HG02588 (cell line): ENCODE data around the gene SIRT6.
"Not testable (repeated sequence)": the region's sequence is repeated elsewhere in the genome, so short reads cannot be mapped to it uniquely, and the experiment has no call there.

Source experiments
- ATAC-seq: cut with Tn5 transposase; IDR thresholded peaks from one replicate; pipeline ENCODE4 v1.9.1; 2021; ENCODE audit warnings: mild to moderate bottlenecking, moderate library complexity; ENCODE audit not compliant: unreplicated experiment

Gene SIRT6

DNA sequence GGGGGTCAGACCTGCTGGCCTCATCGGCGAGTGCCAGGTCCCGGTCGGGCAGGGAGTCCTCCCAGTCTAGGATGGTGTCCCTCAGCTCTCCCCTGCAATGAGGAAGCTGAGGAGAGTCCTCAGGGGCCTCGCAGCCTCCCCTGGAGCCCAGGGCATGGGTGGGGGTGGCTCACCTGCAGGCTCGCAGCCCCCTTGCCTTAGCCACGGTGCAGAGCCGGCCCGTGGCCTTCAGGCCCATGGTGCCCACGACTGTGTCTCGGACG lies 6.8 kb downstream of the SIRT6 start:
- ATAC-seq = no peak

DNA sequence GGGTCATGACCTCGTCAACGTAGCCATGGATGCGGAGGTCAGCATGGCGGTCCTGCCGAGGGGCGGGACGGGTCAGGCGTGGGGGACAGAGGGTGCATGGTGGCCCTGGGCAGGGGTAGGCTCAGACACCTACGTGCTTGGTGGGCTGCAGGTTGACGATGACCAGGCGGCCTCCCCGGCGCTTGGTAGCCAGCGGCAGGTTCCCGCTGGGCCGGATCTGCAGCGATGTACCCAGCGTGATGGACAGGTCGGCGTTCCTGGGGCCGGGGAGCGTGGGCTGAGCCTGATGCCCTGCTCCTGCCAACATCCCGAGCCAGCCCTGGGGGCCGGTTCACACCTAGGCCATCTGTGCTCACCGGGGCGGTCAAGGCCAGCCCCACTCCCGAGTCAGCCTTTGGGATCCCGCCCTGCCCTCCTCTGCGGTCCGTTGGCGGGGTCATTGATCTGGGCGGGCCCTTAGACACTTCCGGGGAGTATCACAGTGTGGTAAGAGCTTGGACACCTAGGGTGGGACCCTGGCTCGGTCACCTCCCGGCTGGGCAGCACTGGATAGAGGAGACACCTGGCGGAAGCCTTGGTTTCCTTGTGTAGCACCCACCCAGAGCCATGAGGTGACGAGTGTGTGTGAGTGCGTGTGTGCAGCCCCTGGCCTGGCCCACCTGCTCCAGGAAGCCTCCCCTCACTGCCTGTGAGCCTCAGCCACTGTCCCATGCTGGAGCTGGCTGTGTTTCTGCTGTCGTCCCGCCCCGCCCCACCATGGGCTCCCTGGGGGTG lies 7.3 kb downstream of the SIRT6 start:
- ATAC-seq = no peak

DNA sequence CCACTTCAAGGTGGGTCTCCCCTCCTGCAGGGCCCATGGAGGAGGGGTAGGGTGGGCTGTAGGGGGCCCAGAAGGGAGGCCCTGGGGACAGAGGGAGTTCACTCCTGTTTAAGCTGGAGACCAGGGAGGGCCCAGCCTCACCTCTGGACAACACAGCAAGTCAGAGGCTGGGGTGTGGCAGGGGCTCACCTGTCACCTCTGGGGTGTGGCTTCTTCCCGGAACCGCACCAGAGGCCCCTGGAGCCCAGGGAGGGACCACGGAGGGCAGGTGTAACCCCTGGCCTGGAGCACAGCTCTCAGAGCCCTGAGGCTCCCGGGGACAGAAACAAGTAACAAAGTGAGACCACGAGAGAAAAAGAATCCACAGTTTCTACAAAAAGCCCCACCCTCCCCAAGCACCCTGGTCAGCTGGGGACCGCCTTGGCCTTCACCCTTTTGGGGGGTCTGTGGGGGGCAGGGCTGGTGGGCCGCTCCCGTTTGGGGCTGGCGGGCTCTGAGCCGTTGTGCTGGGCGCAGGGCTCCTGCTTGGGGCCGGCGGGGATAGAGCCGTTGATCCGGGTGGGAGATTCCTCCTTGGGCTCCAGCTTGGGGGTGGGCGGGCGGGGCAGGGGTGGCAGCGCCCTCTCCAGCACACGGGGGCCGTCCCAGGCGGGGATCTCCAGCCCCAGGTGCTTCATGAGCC lies 8.0 kb downstream of the SIRT6 start:
- no peak for ATAC-seq

DNA sequence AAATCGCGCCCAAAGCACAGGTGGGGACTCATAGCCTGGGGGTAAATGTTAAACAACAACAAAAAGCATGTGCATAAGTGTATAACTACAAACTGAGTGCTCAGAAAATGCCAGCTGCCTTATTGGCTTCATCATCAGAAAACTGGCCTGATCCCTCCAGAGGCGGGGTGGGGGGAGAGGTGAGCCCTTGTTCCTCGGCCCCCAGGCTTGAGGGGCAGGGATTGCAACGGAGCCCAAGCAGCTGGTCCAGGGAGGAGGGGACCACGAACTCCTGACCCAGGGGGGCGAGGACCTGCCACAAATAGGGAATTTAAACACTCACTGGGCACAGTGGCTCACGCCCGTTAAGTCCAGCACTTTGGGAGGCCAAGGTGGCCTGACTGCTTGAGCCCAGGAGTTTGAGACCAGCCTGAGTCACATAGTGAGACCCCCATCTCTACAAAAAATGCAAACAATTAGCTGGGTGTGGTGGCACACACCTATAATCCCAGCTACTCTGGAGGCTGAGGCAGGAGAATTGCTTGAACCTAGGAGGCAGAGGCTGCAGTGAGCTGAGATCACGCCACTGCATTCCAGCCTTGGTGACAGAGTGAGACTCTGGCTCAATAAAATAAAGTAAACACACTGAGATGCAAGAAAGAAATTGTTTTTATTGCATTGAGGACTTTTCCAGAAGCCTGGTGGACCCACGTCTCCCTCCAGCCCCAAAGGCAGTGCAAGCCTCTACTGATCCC lies 8.7 kb downstream of the SIRT6 start:
- ATAC-seq = no peak

DNA sequence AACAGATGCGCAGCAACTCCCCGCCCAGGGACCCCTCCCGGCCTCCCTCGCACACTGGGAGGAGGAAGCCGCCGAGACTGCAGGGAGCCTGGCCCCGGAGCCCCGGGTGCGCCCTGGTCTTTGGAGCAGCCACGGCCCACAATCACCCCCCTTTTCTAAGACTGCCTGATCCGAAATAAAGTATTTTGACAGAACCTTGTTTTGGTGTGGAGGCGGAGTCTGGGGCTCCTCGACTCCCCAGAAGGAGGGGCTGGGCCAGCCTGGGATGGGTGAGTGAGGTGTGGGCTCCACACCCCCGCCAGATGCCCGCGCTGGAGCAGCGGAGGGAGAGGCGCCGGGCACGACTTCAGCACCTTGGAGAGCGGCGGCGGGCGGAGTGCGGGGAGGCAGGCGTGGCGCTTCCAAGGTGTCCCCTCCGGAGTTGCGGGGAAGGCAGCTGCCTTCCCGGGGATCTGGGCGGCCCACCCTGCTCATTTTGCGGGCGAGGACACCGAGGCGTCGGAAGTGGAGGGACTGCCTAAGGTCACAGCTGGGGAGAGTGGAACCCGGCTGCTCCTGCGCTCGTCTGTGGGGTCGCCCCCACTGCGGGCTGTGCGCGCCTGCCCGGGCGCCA lies 9.4 kb downstream of the SIRT6 start:
- no peak for ATAC-seq

DNA sequence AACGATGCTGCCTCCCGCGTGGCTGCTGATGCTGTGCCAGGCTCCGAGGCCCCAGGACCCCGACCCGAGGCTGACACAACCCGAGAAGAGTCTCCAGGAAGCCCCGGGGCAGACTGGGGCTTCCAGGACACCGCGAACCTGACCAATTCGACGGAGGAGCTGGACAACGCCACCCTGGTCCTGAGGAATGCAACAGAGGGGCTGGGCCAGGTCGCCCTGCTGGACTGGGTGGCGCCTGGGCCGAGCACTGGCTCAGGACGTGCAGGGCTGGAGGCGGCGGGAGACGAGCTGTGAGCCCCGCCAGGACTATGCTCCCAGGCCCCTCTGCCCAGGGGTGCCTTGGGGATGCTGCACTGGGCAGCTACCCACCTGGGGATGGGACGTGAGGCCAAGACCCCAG lies 10.7 kb downstream of the SIRT6 start:
- no peak for ATAC-seq

DNA sequence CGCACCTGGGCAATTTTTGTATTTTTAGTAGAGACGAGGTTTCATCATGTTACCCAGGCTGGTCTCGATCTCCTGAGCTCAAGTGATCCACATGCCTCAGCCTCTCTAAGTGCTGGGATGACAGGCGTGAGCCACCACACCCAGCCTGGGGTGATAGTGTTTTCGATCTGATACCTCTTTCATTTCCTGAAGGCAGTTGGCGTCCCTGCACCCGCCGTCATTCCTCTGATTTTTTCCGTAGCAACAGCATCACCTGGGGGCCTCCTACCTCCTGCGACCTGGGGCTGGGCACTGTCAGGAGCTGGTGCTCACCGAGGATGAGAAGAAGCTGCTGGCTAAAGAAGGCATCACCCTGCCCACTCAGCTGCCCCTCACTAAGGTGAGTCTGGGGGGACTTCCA lies 18.1 kb downstream of the SIRT6 start:
- ATAC-seq = no peak

DNA sequence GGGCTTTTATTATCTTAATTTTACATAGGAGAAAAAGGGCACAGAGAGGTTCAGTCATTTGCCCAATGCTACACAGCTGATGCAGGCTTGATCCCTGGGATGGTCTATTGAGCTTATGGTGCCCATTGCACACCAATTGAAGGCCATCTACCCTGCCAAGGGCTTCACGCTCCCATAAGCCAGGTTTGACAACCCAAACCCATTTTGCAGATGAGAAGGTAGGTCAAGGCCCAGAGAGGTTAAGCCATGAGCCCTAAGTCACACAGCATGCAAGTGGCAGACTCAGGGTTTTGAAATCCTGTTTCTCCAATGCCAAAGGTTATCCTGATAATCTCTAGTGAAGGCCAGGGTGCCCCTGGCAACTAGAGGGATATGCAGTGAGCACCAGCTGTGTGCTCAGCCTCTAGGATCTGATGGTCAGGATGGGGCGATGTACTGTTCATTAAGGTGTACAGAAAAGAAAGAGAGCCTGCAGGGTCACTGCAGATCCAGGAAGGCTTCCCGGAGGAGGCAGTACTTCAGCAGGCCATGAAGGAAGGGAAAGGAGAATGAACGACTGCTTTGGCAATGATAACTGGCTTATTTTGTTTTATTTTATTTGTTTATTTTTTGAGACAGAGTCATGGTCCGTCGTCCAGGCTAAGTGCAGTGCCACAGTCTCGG lies 20.8 kb downstream of the SIRT6 start:
- ATAC-seq = no peak

DNA sequence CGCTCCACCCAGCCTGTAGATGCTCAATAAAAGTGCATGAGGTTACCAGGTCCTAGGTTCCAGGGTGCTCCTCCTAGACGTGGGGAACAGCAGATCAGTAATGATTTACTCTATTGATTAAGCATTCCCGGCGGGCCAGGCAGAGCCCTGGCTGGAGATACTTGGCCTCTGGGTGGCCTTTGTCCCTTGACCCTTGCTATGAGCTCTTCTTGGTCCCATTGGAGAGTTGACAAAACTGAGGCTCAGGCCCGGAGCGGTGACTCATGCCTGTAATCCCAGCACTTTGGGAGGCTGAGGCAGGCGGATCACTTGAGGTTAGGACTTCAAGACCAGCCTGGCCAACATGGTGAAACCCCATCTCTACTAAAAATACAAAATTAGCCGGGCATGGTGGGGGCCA lies 24.4 kb downstream of the SIRT6 start:
- not testable (repeated sequence) for ATAC-seq

DNA sequence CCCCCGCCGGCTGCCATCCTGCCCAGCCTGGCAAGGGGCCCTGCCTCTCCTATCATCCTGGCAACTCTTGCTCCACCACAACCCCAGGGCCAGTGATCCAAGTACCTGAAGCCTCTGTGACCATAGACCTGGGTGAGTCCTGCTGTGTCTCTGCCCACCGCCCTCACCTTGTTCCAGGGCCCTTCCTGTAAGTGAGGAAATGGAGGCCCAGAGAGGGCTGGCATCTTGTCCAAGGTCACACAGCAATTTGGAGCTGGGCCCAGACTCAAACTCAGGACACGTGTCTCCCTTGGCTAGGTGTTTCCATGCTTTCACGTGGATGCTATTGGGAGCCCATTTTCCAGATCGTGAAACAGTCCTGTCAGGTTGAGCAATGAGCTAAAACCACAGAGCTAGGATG lies 25.2 kb downstream of the SIRT6 start:
- no peak for ATAC-seq

DNA sequence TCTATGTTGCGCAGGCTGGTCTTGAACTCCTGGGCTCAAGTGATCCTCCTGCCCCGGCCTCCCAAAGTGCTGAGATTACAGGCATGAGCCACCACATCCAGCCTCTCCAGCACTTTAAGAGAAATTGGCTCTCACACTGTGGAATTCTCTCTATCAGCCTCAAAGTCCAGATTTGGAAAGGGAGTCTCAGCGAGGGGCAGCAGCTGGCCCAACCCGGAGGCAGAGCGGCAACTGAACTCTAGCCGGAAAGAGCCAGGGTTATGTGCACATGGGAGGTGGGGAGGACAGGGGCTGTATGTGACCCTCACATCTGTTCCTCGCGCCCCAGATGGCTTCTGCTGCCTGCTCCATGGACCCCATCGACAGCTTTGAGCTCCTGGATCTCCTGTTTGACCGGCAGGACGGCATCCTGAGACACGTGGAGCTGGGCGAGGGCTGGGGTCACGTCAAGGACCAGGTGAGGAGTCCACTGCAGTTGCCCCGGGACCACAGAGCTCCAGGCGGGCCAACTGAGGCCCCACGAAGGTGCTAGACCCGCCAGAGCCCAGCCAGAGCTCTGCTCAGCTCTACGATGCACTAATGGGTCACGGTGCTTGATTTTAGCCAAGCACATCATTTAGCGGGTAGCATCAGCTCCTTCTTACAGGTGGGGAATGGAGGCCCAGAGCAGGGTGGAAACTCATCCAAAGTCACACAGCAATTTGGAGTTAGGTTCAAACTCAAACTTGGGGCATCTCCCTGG lies 27.6 kb downstream of the SIRT6 start:
- ATAC-seq = no peak

DNA sequence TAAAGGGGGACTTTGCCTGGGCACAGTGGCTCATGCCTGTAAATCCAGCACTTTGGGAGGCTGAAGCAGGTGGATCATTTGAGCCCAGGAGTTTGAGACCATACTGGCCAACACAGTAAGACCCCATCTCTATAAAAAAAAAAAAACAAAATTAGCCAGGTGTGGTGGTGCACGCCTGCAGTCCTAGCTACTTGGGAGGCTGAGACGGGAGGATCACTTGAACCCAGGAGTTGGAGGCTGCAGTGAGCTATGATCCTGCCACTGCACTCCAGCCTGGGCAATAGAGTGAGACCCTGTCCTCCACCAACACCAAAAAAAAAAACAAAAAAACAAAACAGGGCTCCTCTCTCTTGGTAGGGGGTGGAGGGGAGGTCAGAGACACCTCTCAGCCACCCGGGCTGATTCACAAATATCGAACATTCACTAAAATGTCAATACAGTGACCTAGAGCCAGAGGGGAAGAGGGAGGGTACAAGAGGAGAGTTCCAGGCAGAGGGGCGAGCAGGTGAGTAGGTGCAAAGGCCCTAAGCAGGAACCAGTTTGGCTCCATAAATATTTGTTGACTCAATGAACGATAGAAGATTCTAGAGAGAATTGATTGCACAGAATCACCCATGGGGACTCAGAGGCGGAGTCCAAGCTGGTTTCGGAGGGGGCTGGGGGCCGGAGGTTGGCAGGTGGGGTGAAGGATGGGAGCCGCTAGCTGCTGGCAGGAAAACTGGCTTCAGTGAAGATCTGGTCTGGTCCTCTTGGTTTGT lies 29.9 kb downstream of the SIRT6 start:
- no peak for ATAC-seq

DNA sequence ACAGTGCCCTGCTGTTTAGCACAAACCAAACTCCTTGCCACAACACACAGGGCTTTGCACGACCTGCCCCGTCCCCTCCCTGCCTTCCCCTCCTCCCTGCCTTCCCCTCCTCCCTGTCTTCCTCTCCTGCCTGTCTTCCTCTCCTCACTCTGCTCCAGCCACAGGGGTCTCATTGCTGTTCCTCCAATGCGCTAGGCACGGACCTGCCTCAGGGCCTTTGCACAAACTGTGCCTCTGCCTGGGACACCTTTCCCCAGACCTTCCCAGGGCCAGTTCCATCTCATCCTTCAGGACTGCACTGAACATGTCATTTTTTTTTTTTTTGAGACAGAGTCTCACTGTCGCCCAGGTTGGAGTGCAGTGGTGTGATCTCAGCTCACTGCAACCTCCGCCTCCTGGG lies 30.7 kb downstream of the SIRT6 start:
- no peak for ATAC-seq

DNA sequence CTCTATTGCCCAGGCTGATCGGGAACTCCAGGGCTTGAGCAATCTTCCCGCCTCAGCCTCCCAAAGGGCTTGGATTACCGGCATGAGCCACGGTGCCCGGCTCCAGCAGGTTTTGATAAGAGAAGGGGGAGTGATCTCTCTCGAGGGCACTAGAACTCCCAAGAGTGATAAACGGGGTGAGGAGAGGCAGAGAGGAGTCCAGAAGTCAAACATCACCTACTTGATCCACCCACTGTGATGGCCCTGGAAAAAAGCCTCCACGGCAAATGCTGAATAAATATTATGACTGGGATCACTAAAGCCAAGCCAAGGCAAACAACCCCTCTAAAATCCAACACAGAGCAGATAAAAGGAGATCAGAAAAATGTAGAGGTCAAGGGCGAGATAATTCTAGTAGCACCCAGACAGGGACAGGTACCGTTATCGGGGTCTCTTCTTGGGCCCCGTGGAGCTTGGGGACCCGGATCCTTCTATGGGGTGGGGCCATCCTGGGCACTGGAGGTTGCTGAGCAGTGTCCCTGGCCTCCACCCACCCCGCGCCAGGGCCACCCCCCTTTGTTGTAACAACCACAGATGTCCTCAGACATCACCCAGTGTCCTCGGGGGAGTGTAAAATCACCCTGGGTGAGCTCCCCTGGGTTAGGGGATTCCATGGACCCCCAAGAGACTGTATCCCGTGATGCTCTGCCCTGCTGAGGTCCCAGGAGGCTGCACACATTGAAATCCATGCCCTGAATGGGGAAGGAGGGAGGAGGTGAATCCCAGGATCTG lies 32.7 kb downstream of the SIRT6 start:
- ATAC-seq = no peak

DNA sequence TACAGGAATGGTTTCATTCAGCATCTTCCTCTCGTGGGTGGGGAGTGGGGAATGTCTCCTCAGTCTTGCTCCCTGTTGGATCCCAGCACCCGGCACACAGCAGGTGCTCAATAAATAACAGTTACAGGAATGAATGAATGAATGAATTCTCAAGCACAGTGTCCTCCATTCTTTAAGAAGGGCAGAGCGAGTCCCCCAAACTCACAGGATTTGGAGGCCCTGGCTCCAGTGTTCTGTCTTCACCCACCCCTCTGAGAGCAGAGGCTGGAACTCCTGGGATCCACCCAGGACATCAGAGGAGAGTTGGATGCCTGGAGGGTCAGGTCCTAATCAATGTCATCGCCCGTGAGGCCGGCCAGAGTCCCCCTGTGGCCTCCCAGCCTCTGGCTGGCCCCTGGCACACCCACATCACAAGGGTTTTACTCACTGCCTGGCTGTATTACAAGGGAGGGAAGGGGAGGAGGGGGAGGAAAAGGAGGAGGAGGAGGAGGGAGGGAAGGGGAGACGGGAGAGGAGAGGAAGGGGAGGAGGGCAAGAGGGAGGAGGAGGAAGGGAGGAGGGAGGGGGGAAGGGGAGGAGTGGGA lies 37.6 kb downstream of the SIRT6 start:
- ATAC-seq = no peak

DNA sequence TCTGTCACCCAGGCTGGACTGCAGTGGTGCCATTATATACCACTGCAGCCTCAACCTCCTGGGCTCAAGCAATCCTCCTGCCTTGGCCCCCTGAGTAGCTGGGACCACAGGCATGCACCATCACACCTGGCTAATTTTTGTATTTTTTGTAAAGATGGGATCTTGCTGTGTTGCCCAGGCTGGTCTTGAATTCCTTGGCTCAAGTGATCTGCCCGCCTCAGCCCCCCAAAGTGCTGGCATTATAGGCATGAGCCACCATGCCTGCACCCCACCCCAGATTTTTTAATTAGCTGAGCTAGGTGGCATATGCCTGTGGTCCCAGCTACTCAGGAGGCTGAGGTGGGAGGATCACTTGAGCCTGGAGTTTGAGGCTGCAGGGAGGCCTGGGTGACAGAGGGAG lies 39.4 kb downstream of the SIRT6 start:
- ATAC-seq = not testable (repeated sequence)

DNA sequence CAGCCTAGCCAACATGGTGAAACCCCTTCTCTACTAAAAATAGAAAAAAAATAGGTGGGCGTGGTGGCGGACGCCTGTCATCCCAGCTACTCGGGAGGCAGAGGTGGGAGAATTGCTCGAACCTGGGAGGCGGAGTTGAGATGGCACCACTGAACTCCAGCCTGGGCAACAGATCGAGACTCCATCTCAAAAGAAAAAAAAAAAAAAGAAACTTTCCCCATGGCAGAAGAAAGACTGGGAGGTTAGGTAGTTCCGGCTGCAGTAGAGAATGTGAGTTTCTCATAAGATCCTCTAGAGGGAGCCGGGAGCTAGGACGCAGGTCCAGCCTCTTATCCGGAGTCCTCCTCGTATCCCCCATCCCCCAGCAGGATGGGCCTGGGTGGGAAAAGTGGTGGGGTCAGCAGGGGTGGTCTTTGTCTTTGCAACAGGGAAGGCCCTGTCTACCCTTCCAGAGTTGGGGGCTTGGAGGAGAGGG lies 42.1 kb downstream of the SIRT6 start:
- ATAC-seq = no peak

DNA sequence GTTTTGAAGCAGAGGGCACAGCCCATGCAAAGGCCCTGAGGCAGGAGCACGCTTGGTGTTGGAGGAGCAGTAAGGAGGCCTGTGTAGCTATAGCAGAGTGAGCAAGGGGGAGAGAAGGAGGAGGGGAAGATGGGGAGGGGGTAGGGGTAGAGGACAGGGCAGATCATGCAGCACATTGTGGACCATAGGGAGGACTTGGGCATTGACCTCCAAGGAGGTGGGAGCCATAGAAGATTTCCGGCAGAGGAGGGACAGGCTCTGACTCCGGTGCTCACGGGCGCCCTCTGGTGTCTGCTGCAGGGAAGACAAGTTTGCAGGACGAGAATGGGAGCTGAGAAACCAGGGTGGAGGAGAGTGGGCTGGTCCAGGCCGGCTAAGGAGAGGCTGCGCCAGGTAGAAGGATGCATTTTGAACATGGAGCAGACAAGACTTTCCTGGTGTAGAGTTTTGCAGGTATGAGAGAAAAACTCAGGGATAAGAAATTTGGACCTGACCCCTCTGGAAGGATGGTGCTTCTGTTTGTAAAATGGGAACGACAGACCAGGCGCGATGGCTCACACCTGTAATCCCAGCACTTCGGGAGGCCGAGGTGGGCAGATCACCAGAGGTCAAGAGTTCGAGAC lies 42.6 kb downstream of the SIRT6 start:
- ATAC-seq = no peak
